KMS-11 (cell line): ENCODE data around the gene PAX8.

Experiments used
- H2AFZ ChIP-seq: fragments of 200-600 bp; sonication (generic); 2 replicates; pipeline ENCODE4 v1.6.1; 2016; ENCODE audit warnings: antibody characterized with exemption, mixed run types, low read depth
- H3K27ac ChIP-seq: fragments of 200-600 bp; sonication (generic); 2 replicates; pipeline ENCODE4 v1.6.1; 2016; ENCODE audit warnings: mild to moderate bottlenecking, mixed run types
- H3K27me3 ChIP-seq: fragments of 200-600 bp; sonication (generic); 2 replicates; pipeline ENCODE4 v1.6.1; 2017; ENCODE audit warnings: mild to moderate bottlenecking, low read depth, mixed run types, moderate library complexity; ENCODE audit not compliant: insufficient read depth
- H3K36me3 ChIP-seq: fragments of 200-600 bp; sonication (generic); 2 replicates; pipeline ENCODE4 v1.6.1; 2017; ENCODE audit warnings: mild to moderate bottlenecking, mixed run types; ENCODE audit not compliant: insufficient read depth
- H3K4me1 ChIP-seq: fragments of 200-600 bp; sonication (generic); 2 replicates; pipeline ENCODE4 v1.6.1; 2016; ENCODE audit warnings: mild to moderate bottlenecking, low read depth, mixed run types; ENCODE audit not compliant: poor library complexity, severe bottlenecking
- H3K4me2 ChIP-seq: fragments of 200-600 bp; sonication (generic); 2 replicates; pipeline ENCODE4 v1.7.0; 2016; ENCODE audit warnings: mild to moderate bottlenecking, mixed run types
- H3K4me3 ChIP-seq: fragments of 200-600 bp; sonication (generic); IDR thresholded peaks from 2 replicates; pipeline ENCODE4 v1.6.1; 2017; ENCODE audit warnings: low read depth, low read length, mixed read lengths; ENCODE audit not compliant: insufficient read depth
- H3K79me2 ChIP-seq: fragments of 200-600 bp; sonication (generic); 2 replicates; pipeline ENCODE4 v1.6.1; 2016; ENCODE audit warnings: low read depth, mixed run types; ENCODE audit not compliant: insufficient read depth
- H3K9ac ChIP-seq: fragments of 200-600 bp; sonication (generic); 2 replicates; pipeline ENCODE4 v1.6.1; 2016; ENCODE audit warnings: mild to moderate bottlenecking, mixed run types
- H4K20me1 ChIP-seq: fragments of 200-600 bp; sonication (generic); 2 replicates; pipeline ENCODE4 v1.6.1; 2016; ENCODE audit warnings: mild to moderate bottlenecking, mixed run types; ENCODE audit not compliant: insufficient read depth
- CTCF ChIP-seq: fragments of 200-600 bp; sonication (generic); conservative IDR thresholded peaks from 2 replicates; pipeline ENCODE4 v1.6.1; 2017; ENCODE audit warnings: low read depth, mild to moderate bottlenecking, antibody characterized with exemption, low read length, moderate library complexity, mixed read lengths

PAX8 gene

GRCh38 chr2:113233593-113234550 lies 44.8 kb downstream of the PAX8 start:
- Histone ChIP-seq H3K36me3 (no peaks in the 10 kb centered on the region), H3K79me2 (no peaks in the 10 kb centered on the region), H3K4me1 (no peaks in the 10 kb centered on the region), H3K4me2 (no peak overlapping the region), H3K27me3 (no peaks in the 10 kb centered on the region), H3K9ac (no peak overlapping the region), H2AFZ (no peak overlapping the region), H3K27ac (no peak overlapping the region), H3K4me3 (no peak overlapping the region), H4K20me1 (no peaks in the 10 kb centered on the region)
- no peak for TF ChIP-seq CTCF

- no peak overlapping the region for H2AFZ ChIP-seq
- no peaks in the 10 kb centered on the region for H3K79me2 ChIP-seq
- no peaks in the 10 kb centered on the region for H3K4me1 ChIP-seq
- H3K4me3 ChIP-seq: no peak overlapping the region
- H4K20me1 ChIP-seq: no peaks in the 10 kb centered on the region
- H3K27ac ChIP-seq: no peak overlapping the region
- TF ChIP-seq CTCF: no peak
- H3K9ac ChIP-seq: no peak overlapping the region
- no peaks in the 10 kb centered on the region for H3K27me3 ChIP-seq
- no peaks in the 10 kb centered on the region for H3K36me3 ChIP-seq
- H3K4me2 ChIP-seq: no peak overlapping the region
These were observed 46.0 kb downstream of the PAX8 start for GRCh38 chr2:113232740-113233139.

GRCh38 chr2:113232123-113232522 lies 46.6 kb downstream of the PAX8 start:
- no peak overlapping the region for H3K27ac ChIP-seq
- H4K20me1 ChIP-seq: no peaks in the 10 kb centered on the region
- no peak overlapping the region for H3K4me2 ChIP-seq
- no peak overlapping the region for H3K4me3 ChIP-seq
- no peaks in the 10 kb centered on the region for H3K79me2 ChIP-seq
- TF ChIP-seq CTCF: no peak
- H3K9ac ChIP-seq: no peak overlapping the region
- no peak overlapping the region for H2AFZ ChIP-seq
- H3K27me3 ChIP-seq: no peaks in the 10 kb centered on the region
- H3K4me1 ChIP-seq: no peaks in the 10 kb centered on the region
- H3K36me3 ChIP-seq: no peaks in the 10 kb centered on the region

- Histone ChIP-seq H3K36me3 (no peaks in the 10 kb centered on the region), H3K4me3 (no peak overlapping the region), H3K4me2 (no peak overlapping the region), H3K4me1 (no peaks in the 10 kb centered on the region), H3K79me2 (no peaks in the 10 kb centered on the region), H3K27me3 (no peaks in the 10 kb centered on the region), H2AFZ (no peak overlapping the region), H3K9ac (no peak overlapping the region), H3K27ac (no peak overlapping the region), H4K20me1 (no peaks in the 10 kb centered on the region)
- no peak for TF ChIP-seq CTCF
These were observed 47.7 kb downstream of the PAX8 start for GRCh38 chr2:113231064-113231463.
